Hepatocyte (in vitro differentiated cells): ENCODE data around the gene EPHA6.

Experiments used
- EZH2 ChIP-seq: fragments of 200-600 bp; sonication (generic); IDR thresholded peaks from 2 replicates; pipeline ENCODE4 v1.6.1; 2016; ENCODE audit warnings: antibody characterized with exemption, mild to moderate bottlenecking, borderline replicate concordance
- TF ChIP-seq, protein P1 (sequence below): fragments of 200-600 bp; sonication (generic); IDR thresholded peaks from 2 replicates; pipeline ENCODE4 v1.5.1; 2016; ENCODE audit warnings: antibody characterized with exemption, mild to moderate bottlenecking; ENCODE audit not compliant: poor library complexity

DNA sequence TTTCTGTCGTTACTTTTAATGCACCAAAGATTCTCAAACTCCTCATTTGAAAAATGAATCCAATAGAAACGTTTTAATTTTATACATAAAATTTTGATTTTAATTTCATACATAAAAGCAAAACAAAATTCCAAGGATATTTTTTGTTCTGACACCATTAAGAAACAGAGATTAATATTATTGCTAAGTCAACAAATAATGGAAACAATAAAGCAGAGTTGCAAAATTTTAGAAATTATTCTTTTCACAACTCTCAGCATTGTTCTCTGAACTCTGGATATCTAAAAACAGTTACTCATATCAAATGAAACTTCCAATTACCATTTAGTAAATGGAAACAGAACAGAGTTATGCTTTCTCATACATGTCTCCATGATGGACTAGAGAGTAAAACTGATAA lies 260.2 kb downstream of the EPHA6 start:
- TF ChIP-seq, protein P1, sequence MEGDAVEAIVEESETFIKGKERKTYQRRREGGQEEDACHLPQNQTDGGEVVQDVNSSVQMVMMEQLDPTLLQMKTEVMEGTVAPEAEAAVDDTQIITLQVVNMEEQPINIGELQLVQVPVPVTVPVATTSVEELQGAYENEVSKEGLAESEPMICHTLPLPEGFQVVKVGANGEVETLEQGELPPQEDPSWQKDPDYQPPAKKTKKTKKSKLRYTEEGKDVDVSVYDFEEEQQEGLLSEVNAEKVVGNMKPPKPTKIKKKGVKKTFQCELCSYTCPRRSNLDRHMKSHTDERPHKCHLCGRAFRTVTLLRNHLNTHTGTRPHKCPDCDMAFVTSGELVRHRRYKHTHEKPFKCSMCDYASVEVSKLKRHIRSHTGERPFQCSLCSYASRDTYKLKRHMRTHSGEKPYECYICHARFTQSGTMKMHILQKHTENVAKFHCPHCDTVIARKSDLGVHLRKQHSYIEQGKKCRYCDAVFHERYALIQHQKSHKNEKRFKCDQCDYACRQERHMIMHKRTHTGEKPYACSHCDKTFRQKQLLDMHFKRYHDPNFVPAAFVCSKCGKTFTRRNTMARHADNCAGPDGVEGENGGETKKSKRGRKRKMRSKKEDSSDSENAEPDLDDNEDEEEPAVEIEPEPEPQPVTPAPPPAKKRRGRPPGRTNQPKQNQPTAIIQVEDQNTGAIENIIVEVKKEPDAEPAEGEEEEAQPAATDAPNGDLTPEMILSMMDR, result no peak
- no peak for TF ChIP-seq EZH2
